ENCODE results near the gene HSPG2. TPM values are rescaled to one million over a fixed set of nuclear protein-coding genes. Genes with fewer than 3 reads are reported as not detected.
"Not testable (repeated sequence)": the region's sequence is repeated elsewhere in the genome, so short reads cannot be mapped to it uniquely, and the experiment has no call there.

The HSPG2 gene
- total RNA-seq, 1 experiment from 2014 or later: 14.4 TPM

DNA sequence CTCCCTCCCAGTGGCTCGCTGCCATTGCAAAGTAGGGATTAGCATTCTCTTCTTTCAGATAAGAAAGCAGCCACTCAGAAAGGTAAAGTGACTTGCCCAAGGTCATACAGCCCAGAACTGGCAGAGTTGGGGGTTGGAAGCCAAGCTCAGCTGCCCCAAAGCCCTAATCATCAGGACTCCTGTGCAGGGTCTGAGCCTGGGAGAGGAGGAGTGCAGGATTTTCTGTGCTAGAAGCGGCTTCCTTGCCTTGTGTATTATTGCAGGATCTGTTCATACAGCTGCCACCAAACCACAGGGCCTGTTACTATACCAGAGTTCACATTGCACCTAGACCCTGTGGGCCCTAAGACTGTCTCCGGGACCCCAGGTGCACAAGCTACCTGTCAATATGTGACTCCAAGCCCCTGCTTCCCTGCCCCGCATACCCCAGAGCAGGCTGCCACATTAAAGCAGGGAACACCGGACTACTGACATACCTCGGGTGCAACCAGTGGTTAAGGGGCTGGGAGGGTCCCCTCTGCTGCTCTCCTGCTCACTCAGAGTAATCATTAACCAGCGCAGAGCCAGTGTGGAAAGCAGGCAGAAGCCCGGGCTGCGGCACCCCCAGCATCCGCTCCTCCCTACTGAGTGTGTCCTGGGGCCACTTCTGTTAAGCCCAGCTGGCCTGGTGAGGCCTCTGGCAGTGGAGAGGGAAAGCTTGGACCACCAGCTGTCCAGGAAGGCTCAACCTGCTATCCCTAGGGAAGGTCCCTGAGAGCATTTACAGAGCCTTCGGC, 15.8 kb downstream of the HSPG2 start:
- no peak for DNase-seq (ENCODE audit: low spot score)
- in situ Hi-C loops (cut with HindIII; ENCODE audit: low sequenced_read_pairs): no loop called here

DNA sequence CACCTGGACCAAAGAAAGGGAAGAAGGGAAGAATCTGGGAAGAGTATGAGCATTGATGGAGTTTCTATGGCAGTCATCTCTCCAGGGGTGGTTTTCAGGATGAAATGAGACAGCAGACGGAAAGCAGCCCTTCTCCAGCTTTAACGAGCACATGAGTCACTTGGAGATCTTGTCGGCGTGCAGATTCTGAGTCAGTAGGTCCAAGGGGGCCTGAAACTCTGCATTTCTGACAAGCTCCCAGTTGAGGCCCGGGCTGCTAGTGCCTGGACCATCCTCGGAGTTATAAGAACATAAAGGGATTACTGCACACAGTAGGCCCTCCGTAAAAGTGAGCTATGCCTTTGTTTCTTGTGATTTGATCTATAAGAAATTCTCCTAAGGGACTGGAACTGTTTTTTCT, 17.6 kb downstream of the HSPG2 start:
- no peak for DNase-seq (ENCODE audit: low spot score)
- in situ Hi-C loops (cut with HindIII; ENCODE audit: low sequenced_read_pairs): no loop called here

DNA sequence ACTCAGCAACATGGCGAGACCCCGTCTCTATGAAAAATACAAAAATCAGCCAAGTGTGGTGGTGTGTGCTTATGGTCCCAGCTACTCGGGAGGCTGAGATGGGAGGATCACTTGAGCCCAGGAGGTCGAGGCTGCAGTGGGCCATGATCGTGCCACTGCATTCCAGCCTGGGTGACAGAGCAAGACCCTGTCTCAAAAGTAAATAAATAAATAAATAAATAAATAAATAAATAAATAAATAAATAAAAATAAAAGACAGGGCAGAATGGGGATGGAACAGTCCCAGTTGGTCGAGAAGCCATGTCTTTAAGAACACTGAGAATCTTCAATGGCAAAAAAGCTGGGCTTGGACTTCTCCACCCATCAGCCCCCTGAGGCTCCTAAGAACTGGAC, 19.9 kb downstream of the HSPG2 start:
- DNase-seq (ENCODE audit: low spot score); in situ Hi-C loops (cut with HindIII; ENCODE audit: low sequenced_read_pairs): not testable (repeated sequence)

DNA sequence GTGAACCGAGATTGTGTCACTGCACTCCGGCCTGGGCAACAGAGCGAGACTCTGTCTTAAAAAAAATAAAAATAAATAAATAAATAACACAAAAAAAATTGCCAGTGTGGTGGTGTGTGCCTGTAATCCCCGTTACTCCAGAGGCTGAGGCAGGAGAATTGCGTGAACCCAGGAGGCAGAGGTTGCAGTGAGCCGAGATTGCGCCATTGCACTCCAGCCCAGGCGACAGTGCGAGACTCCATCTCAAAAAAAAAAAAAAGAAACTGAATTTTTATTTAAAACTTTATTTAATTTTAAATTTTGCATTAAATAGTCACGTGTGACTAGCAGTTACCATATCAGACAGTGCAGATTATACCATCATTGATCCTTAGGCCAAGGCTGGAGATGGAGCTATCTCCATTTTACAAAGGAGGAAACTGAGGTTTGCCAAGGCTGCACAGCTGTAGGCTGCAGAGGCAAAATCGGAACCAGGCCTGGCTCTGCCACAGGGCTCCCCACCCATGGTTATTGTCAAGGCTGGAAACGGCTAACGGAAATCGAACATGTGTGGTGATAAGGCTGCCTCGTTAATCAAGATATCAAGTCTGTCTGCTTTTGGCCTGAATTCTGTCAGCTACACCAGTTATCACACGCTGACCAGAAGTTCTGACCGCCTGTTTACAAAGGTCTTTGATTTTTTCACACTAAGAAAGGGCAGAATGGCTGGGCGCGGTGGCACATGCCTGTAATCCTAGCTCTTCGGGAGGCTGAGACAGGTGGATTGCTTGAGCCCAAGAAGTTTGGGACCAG, 20.5 kb downstream of the HSPG2 start:
- in situ Hi-C loops (cut with HindIII; ENCODE audit: low sequenced_read_pairs): no loop called here
- DNase-seq (ENCODE audit: low spot score): no peak

DNA sequence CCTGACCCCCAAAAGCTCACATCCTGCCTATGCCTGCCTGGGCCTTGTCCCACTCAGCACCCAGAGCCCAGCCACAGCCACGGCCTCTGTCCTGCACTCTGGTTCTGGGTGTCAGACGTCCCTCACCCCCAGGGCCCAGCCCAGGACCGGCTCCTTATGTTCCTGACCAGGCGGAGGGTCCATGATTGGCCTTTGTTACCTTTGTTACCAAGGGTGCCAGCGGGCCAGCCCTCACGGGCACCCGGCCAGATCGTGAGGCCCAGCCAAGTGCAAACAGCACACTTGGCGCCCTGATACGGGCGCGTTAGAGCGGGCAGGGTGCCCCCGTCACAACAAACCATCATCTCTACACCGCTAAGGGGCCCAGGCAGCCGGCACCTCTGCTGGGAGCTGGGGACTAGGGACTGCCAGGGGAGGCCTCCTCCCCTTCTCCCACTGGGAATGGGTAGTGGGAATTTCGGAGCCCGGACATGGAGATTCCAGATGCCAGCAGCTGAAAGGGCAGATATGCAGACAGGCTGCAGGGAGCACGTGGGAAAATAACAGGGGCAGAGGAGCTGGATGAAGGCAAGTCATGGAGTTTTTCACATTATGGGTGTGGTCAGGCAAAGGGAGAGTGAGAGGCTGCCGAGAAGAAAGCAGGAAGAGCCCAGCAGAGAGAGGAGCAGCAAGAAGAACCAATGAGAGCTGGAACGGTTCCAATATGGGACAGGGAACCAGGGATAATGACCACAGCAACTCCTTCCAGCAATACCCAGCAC, 22.1 kb downstream of the HSPG2 start:
- no peak for DNase-seq (ENCODE audit: low spot score)
- in situ Hi-C loops (cut with HindIII; ENCODE audit: low sequenced_read_pairs): no loop called here

DNA sequence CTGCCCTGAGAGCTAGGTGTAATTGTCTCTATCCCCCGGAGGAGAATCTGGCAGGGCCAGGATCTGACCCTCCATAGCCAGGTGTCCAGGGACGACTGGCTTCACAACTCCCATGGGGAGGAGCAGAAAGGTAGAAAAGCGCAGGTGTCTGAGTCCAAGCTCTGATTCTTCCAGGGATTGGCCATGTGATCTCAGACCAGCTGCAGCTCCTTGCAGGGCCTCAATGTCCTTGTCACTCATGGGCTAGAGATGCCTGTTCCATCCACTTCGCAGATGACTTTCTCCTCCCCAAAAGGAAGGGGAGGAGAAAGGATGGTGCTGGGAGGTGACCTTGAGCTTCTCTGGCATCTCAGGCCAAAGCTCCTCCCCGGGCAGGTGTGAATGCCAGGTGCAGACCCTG, 22.7 kb downstream of the HSPG2 start:
- in situ Hi-C loops (cut with HindIII; ENCODE audit: low sequenced_read_pairs): no loop called here
- no peak for DNase-seq (ENCODE audit: low spot score)

DNA sequence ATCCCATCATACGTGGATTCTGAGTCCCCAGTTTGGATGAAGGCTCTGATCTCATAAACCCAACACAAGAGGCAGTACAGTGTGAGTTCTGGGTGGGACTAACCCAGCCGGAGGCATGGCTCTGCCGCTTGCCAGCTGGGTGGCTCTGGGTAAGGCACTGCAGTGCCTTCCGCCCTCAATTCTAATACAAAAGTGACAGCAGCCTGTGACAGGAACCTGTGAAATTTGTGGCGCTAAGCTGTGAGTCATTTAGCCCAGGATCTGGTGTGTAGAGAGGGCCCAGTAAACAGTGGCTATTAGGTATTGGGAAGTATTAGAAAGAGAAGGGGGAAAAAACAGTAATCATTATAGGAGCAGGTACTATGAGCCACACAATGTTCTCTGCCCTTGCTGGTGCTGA, 23.3 kb downstream of the HSPG2 start:
- in situ Hi-C loops (cut with HindIII; ENCODE audit: low sequenced_read_pairs): no loop called here
- no peak for DNase-seq (ENCODE audit: low spot score)

DNA sequence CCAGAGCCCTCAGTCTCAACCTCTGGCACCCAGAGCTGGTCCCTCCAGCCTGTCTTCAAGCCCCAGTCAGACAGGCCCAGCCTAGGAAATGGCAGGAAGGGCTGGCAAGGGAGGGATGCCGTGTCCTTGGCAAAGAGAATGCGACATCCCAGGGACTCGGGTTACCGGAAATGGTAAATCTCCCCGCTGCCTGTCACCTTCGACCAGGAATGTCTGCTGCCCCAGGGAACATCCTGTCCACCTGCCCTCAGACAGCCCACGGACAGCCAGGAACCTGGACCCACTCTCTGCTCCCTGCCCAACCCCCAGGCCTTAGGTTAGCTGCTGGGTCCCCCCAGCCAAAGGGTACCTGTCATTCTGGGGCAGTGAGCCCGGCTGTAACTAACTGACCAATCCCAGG, 23.9 kb downstream of the HSPG2 start:
- in situ Hi-C loops (cut with HindIII; ENCODE audit: low sequenced_read_pairs): no loop called here
- DNase-seq (ENCODE audit: low spot score): no peak

DNA sequence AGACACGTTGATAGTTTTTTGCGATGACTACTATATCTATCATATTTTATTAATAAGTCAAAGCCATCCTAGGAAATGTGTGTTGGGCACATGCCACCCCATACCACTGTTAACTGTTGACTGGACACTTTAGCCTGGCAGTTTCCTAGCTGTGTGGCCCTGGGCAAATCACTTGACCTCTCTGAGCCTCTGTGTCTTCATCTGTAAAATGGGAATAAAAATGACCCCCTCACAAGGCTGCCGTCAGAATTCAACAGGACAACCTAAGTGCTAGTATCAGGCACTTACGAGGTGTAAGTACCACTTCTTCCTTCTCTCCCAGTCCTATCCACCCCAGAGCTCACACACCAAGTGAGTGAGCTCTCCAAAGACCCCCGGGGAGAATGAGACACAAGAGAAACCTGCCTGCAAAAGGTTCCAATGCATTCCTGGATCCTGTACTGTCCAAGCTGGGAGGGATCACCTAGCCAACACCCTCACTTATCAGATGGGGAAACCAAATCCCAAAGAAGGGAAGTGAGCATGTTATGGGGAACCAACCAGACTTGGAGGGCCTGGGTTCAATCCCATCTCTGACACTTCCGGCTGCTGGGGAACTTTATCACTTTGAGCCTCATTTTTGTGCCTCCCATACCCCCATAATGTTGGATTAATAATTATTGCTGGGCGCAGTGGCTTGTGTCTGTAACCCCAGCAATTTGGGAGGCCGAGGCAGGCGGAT, 24.9 kb downstream of the HSPG2 start:
- in situ Hi-C loops (cut with HindIII; ENCODE audit: low sequenced_read_pairs): no loop called here
- DNase-seq (ENCODE audit: low spot score): no peak

DNA sequence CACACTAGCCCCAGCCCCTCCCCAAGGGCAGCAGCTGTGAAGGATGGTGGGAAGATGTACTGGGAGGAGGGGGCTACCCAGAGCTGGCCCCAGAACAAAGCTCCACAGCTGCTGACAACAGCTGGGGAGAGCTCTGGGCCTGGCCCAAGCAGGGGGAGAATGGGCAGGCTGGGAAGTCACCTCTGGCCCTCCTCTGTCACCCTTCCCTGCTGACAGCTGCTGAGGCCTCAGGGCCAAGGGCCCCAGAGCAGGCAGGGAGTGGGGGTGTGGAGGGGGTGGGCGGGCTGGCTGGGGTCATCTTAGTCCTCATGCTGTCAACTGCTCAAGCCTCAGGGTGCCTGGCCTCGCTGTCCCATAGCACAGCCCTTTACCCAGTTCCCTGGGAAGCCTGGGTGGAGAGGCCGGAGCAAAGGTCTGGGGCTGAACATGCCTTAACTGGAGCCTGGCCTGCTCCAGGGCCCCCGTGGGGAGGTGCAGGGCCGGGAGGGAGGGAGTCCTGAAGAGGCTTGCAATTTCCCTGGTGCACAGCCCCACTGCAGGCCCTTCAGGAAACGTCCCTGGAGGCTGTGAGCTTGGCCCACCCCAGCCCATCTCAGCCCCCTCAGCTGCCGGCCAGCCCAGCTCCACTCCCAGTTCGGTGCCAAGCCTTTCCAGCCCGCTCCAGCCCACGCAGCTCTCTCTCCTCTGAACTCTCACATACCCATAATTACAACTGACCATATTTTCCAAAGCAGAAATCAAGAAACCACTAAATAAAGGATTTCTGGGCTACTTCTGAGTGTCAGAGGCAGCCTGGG, 25.7 kb downstream of the HSPG2 start:
- in situ Hi-C loops (cut with HindIII; ENCODE audit: low sequenced_read_pairs): no loop called here
- DNase-seq (ENCODE audit: low spot score): no peak

DNA sequence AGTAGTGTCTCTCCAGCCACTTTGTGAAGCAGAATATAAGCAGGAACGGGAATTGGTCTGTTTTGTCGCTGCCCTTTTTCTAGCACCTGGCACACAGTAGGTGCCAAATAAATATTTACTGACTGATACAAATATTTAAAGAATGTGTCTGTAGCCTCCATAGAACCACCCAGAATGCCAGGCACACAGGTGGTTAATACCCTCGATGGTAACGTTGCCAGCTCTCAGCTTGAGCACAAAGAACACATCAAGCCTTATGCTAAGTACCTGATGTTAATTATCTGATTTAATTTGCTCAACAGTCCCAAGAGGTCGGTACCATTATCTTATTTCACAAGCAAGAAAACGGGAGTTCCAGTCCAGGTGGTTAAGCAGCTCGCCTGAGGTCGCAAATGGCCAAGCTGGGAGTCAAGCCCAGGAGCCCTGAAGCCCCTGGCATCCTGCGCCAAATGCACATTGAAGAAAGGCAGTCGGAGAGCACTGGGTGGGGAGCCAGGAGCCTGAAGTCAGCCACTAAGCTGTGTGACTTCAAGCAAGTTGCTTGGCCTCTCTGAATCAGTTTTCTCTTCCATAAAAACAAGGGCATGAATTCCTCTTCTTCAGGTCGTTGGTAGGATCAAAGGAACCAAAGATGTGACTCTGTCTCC, 26.4 kb downstream of the HSPG2 start:
- DNase-seq (ENCODE audit: low spot score): no peak
- in situ Hi-C loops (cut with HindIII; ENCODE audit: low sequenced_read_pairs): no loop called here

DNA sequence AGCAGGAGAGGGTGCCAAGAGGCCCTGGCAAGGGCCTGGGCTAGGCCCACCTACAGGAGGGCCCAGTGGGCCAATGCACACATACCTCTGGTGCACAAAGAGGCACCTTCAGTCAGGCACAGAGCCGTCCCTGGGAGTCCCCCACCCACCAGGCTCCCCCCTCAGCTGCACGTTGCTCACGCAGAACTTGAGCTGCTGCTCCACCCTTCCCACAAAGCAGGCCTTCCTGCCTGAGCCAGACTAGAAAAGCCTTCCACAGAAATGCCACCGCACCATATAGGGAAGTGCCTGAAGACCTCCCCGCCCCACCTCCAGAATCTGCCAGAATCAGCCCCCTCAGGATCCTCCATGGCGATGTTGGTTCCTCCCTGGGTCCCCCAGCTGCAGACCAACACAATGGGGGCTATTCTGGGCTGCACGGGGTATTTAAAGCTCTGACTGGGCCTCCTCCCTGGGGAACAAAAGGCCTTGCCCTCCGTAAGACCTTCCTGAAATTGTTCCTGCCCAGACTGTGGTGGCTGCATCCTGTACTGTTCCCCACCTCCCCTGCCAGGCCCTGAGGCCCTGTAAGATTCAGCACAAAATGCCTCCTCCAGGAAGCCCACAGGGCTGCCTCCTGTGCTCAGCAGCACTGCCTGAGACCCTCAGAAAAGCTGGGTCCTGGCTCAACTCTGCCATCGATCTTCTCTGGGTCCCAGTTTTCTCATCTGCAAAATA, 27.2 kb downstream of the HSPG2 start:
- in situ Hi-C loops (cut with HindIII; ENCODE audit: low sequenced_read_pairs): no loop called here

DNA sequence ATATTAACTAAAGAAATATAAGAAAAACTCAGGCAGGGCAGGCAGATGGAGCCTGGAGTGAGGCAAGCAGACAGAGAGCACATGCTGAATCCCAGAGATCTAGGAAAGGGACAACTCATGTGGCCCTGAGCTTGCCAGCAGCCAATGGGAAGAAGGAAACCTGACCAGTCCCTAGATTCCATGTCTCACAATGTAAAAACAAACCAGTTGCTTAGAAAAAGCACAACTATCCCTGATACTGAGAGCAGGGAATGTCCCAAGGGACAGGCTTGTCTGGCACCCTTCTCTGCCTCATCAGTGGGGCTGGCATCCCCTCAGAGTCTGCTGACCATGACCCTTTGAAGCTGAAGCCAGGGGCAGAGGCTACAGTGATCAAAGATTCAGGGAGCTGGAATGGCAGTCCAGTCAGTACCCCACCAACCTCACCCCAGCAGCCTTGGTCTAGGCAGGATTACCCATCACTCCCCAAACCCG, 27.8 kb downstream of the HSPG2 start:
- DNase-seq (ENCODE audit: low spot score): no peak
- in situ Hi-C loops (cut with HindIII; ENCODE audit: low sequenced_read_pairs): no loop called here

More for the DNA sequence above, 27.2 kb downstream of the HSPG2 start:
- DNase-seq (ENCODE audit: low spot score): no peak

DNA sequence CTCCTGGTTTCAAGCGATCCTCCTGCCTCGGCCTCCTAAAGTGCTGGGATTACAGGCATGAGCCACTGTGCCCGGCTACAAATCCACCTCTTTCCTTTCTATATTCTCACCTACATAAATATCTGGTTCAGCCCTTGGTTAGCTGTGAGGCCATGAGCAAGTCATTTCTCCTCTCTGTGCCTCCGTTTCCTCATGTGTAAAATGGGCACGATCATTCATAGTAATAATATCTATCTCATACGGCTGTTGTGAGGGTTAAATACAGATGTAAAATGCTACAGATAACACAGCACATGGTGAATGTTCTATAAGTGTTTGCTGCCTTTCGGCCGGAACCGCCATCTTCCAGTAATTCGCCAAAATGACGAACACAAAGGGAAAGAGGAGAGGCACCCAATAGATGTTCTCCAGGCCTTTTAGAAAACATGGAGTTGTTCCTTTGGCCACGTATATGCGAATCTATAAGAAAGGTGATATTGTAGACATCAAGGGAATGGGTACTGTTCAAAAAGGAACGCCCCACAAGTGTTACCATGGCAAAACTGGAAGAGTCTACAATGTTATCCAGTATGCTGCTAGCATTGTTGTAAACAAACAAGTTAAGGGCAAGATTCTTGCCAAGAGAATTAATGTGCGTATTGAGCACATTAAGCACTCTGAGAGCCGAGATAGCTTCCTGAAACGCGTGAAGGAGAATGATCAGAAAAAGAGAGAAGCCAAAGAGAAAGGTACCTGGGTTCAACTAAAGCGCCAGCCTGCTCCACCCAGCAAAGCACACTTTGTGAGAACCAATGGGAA, 29.2 kb downstream of the HSPG2 start:
- DNase-seq (ENCODE audit: low spot score); in situ Hi-C loops (cut with HindIII; ENCODE audit: low sequenced_read_pairs): not testable (repeated sequence)

DNA sequence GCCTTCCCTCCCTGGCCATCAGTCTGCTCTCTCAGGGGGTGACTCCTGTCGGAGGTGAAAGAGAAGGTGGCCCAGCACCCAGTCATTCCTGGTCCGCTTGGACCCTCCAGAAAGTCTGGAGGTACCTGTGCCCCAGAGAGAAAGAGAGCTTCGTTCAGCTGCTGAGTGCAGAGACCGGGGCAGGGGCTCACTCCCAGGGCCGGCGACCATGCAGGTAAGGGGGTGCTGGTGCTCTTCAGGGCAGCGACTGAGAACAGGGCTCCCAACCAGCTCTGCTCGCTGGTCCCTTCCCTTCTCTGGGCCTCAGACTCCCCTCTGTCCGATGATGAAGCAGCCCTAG, 30.1 kb downstream of the HSPG2 start:
- DNase-seq (ENCODE audit: low spot score): no peak
- in situ Hi-C loops (cut with HindIII; ENCODE audit: low sequenced_read_pairs): no loop called here

DNA sequence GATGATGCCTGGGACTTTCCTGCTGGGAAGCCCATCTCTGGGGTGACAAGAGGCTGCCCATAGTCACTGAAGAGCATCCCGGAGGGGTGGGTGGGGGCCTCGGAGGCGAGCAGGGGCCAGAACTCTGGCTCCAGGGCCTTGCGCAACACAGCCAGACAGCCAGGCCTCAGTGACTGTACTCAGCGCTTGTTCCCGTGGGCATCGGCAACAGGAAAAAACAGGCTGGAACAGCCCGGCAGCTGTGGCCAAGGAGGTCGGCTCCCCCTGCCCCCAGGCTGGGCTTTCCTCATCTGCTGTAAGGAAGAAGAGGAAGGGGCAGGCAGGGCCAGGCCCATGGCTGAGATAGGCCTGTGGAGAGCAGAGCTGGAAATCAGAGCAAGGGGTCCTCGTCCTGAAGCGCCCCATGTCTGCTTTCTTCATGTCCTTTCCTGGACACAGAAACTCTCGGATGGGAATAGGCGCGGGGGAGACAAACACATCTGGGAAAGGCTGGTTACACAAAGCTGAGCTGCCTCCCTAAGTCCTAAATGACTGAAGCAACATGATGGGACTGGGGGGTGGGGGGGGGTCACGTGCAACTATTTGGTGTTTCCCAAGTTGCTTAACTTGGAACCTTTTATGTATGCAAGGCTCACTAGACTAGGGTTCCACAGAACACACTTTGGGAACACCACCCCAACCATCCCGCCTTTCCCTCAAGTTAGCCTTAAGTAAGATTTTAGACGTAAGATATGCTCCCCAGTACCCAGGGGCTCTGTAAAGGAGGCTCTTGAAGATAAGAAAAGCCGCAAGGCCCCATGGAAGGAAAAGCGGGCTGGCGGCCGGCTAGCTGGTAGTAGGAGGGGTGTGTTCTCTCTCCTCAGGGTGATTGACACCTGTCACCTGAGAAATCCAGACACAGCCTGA, 30.7 kb downstream of the HSPG2 start:
- in situ Hi-C loops (cut with HindIII; ENCODE audit: low sequenced_read_pairs): no loop called here
- DNase-seq (ENCODE audit: low spot score): no peak

Measured in G401 (cell line).